ENCODE results near the gene TUBAL3. TPM values are rescaled to one million over a fixed set of nuclear protein-coding genes. Genes with fewer than 3 reads are reported as not detected.

TUBAL3 gene
- polyA plus RNA-seq, 1 of the 3 experiments (the other 2 are of a cell fraction): not detected

DNA sequence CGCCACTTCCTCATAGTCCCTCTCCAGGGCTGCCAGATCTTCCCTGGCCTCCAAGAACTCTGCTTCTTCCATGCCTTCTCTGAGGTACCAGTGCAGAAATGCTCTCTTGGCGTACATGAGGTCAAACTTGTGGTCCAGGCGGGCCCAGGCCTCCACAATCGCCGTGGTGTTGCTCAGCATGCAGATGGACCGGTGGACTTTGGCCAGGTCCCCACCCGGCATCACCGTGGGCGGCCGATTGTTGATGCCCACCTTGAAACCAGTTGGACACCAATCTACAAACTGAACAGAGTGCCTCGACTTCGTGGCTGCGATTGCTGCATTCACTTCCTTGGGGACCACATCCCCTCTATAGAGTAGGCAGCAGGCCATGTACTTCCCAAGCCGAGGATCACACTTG lies 11.1 kb downstream of the TUBAL3 start (continued):
- TF ChIP-seq, protein P1, sequence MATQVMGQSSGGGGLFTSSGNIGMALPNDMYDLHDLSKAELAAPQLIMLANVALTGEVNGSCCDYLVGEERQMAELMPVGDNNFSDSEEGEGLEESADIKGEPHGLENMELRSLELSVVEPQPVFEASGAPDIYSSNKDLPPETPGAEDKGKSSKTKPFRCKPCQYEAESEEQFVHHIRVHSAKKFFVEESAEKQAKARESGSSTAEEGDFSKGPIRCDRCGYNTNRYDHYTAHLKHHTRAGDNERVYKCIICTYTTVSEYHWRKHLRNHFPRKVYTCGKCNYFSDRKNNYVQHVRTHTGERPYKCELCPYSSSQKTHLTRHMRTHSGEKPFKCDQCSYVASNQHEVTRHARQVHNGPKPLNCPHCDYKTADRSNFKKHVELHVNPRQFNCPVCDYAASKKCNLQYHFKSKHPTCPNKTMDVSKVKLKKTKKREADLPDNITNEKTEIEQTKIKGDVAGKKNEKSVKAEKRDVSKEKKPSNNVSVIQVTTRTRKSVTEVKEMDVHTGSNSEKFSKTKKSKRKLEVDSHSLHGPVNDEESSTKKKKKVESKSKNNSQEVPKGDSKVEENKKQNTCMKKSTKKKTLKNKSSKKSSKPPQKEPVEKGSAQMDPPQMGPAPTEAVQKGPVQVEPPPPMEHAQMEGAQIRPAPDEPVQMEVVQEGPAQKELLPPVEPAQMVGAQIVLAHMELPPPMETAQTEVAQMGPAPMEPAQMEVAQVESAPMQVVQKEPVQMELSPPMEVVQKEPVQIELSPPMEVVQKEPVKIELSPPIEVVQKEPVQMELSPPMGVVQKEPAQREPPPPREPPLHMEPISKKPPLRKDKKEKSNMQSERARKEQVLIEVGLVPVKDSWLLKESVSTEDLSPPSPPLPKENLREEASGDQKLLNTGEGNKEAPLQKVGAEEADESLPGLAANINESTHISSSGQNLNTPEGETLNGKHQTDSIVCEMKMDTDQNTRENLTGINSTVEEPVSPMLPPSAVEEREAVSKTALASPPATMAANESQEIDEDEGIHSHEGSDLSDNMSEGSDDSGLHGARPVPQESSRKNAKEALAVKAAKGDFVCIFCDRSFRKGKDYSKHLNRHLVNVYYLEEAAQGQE (IDR thresholded peaks at IDR 0.05; ENCODE audit: low read depth, low read length): no peak
- no peak for TF ChIP-seq SIN3A (IDR thresholded peaks at IDR 0.05; ENCODE audit: borderline replicate concordance, low read depth, low read length)
- TF ChIP-seq ELF1 (IDR thresholded peaks at IDR 0.05): no peak
- TF ChIP-seq, protein P2, sequence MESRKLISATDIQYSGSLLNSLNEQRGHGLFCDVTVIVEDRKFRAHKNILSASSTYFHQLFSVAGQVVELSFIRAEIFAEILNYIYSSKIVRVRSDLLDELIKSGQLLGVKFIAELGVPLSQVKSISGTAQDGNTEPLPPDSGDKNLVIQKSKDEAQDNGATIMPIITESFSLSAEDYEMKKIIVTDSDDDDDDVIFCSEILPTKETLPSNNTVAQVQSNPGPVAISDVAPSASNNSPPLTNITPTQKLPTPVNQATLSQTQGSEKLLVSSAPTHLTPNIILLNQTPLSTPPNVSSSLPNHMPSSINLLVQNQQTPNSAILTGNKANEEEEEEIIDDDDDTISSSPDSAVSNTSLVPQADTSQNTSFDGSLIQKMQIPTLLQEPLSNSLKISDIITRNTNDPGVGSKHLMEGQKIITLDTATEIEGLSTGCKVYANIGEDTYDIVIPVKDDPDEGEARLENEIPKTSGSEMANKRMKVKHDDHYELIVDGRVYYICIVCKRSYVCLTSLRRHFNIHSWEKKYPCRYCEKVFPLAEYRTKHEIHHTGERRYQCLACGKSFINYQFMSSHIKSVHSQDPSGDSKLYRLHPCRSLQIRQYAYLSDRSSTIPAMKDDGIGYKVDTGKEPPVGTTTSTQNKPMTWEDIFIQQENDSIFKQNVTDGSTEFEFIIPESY (IDR thresholded peaks at IDR 0.05; ENCODE audit: borderline replicate concordance, low read depth): no peak

DNA sequence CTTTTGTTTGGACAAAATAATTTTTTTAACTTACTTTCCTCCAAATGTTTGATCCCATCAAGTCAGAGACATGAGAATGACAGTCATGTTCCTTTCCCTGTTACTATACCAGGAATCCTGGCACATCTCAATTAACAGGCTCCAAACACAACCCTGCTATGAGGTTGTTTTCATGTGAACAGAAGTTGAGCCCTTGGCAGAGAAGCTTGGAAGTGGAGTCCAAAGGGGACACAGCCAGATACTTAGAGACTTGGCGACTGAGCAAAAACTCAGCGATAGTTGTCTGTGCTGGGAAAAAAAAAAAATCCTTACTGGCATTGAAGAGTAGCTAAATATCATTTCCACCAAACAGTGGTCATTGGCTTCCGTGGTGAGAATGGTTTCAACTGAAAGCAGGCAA lies 12.8 kb downstream of the TUBAL3 start:
- Histone ChIP-seq H3K9me3 (peaks cover 13% of the 10 kb centered on the region), H3K27me3 (ENCODE audit: insufficient read depth) (no peaks in the 10 kb centered on the region; the same call in 1 of the 2 replicates), H2AFZ (ENCODE audit: low read depth) (no peak overlapping the region), H3K4me1 (ENCODE audit: control insufficient read depth in 1 of 2, insufficient read depth in 2 of 2, low read depth in 1 of 2, low read length in 1 of 2) (no peaks in the 10 kb centered on the region; a peak in 1 of 4 replicates), H3K36me3 (replicated peaks in 1 of 2; ENCODE audit: control insufficient read depth in 1 of 2, insufficient read depth in 2 of 2, low read length in 1 of 2) (no peaks in the 10 kb centered on the region), H3F3A (replicated peaks; ENCODE audit: insufficient read depth) (no peaks in the 10 kb centered on the region), H4K20me1 (ENCODE audit: insufficient read depth) (no peaks in the 10 kb centered on the region), H3K4me2 (no peak overlapping the region), H3K9me2 (no peaks in the 10 kb centered on the region), H3K79me2 (ENCODE audit: insufficient read depth) (no peaks in the 10 kb centered on the region), H3K9ac (no peak overlapping the region), H3K27ac (ENCODE audit: low read depth in 2 of 2, low read length in 1 of 2) (no peak overlapping the region), H3K4me3 (ENCODE audit: low read depth in 2 of 2, low read length in 1 of 2) (no peak overlapping the region)
- POLR2A ChIA-PET: no interaction called here
- CTCF ChIA-PET: interaction anchor here (1.4 kb wide), 1 partner anchor 542 kb away, joined by 4 read pairs; no protein-coding TSS in a partner anchor
- WGBS (ENCODE audit: low lambda C conversion rate): 36% methylated on average over 3 of the region's 3 CpGs
- TF ChIP-seq TAF1 (IDR thresholded peaks at IDR 0.05; ENCODE audit: borderline replicate concordance, low read depth, low read length) (no peak), JUND (IDR thresholded peaks at IDR 0.05) (no peak), NFIC (IDR thresholded peaks at IDR 0.05; ENCODE audit: borderline replicate concordance) (no peak), NRF1 (IDR thresholded peaks at IDR 0.05; ENCODE audit: low read depth, low read length) (no peak), GABPA (IDR thresholded peaks at IDR 0.05; ENCODE audit: low read depth) (no peak), FOSL2 (IDR thresholded peaks at IDR 0.05; ENCODE audit: borderline replicate concordance, low read depth) (no peak), TEAD4 (IDR thresholded peaks at IDR 0.05; ENCODE audit: borderline replicate concordance, insufficient read depth) (no peak), SMC3 (IDR thresholded peaks at IDR 0.05; ENCODE audit: low read depth, low read length) (no peak), POLR2AphosphoS5 (IDR thresholded peaks at IDR 0.05; ENCODE audit: low read depth, low read length) (no peak), ELF1 (IDR thresholded peaks at IDR 0.05) (no peak), SIN3A (IDR thresholded peaks at IDR 0.05; ENCODE audit: borderline replicate concordance, low read depth, low read length) (no peak), USF2 (IDR thresholded peaks at IDR 0.05; ENCODE audit: borderline replicate concordance, low read depth, low read length) (no peak), PBX3 (IDR thresholded peaks at IDR 0.05) (no peak), RXRA (IDR thresholded peaks at IDR 0.05; ENCODE audit: borderline replicate concordance, low read depth) (no peak)
- TF ChIP-seq, protein P3, sequence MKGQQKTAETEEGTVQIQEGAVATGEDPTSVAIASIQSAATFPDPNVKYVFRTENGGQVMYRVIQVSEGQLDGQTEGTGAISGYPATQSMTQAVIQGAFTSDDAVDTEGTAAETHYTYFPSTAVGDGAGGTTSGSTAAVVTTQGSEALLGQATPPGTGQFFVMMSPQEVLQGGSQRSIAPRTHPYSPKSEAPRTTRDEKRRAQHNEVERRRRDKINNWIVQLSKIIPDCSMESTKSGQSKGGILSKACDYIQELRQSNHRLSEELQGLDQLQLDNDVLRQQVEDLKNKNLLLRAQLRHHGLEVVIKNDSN (IDR thresholded peaks at IDR 0.05; ENCODE audit: borderline replicate concordance, low read depth): no peak
- DNase-seq: no peak

Measured in SK-N-SH (cell line).